Panc1 (cell line): Measurements from ENCODE around the gene SNED1. TPM values are rescaled to one million over a fixed set of nuclear protein-coding genes. Genes with fewer than 3 reads are reported as not detected.

Source experiments
- ATAC-seq: fragments of 200-7000 bp; cut with Tn5 transposase; 2 replicates; pipeline ENCODE4 v1.9.1; 2020; ENCODE audit warnings: mild to moderate bottlenecking, moderate library complexity
- BruUV-seq: library from RNA; stranded (reverse); fragments of 400-500 nt; replicated peaks from 2 replicates; lab custom pipeline; 2021; lab: Mats Ljungman, UMichigan
- CTCF ChIA-PET: fragments of 300-600 bp; sonication (Branson Sonifier 250); formaldehyde crosslinking; loops from one replicate; lab custom pipeline; 2022; ENCODE audit warnings: antibody characterized with exemption; lab: Charles Lee
- POLR2A ChIA-PET: fragments of 300-600 bp; sonication (Branson Sonifier 250); formaldehyde crosslinking; loops from one replicate; lab custom pipeline; 2022; ENCODE audit warnings: antibody characterized with exemption; lab: Charles Lee
- DNase-seq: peaks from one replicate; pipeline ENCODE4 v3.0.0-alpha.2; 2010; ENCODE audit warnings: low read depth, low spot score
- H3K27ac ChIP-seq: 2 replicates; pipeline ENCODE4 v1.5.1; 2011; ENCODE audit warnings: mild to moderate bottlenecking, low read length, inconsistent platforms
- H3K27me3 ChIP-seq: fragments of 200-500 bp; sonication (Bioruptor generic); 2 replicates; pipeline ENCODE4 v1.6.0; 2014; ENCODE audit warnings: low read length, inconsistent platforms; ENCODE audit not compliant: control insufficient read depth, insufficient read depth
- H3K36me3 ChIP-seq: fragments of 200-500 bp; sonication (Bioruptor generic); 2 replicates; pipeline ENCODE4 v1.5.1; 2014; ENCODE audit warnings: inconsistent platforms, mild to moderate bottlenecking, low read length, moderate library complexity; ENCODE audit not compliant: control insufficient read depth, insufficient read depth
- H3K4me1 ChIP-seq: 2 replicates; pipeline ENCODE4 v1.5.1; 2011; ENCODE audit warnings: inconsistent platforms, mild to moderate bottlenecking, low read length, moderate library complexity; ENCODE audit not compliant: control insufficient read depth, insufficient read depth
- H3K4me3 ChIP-seq, 2 experiments: 2 replicates each; pipeline ENCODE4 v1.5.1; 2011 to 2012; ENCODE audit warnings: low read depth in 2 of 2, low read length in 2 of 2, mild to moderate bottlenecking in 2 of 2, inconsistent platforms in 1 of 2, moderate library complexity in 1 of 2
- H3K9me3 ChIP-seq: fragments of 200-500 bp; sonication (Bioruptor generic); 2 replicates; pipeline ENCODE4 v1.5.1; 2014; ENCODE audit warnings: low read depth, mild to moderate bottlenecking, inconsistent platforms, low read length, moderate library complexity; ENCODE audit not compliant: control insufficient read depth, insufficient read depth
- CTCF ChIP-seq: fragments of 450-650 bp; IDR thresholded peaks from 2 replicates; pipeline ENCODE4 v1.5.1; 2017; ENCODE audit warnings: mild to moderate bottlenecking
- POLR2AphosphoS5 ChIP-seq: IDR thresholded peaks from 2 replicates; pipeline ENCODE4 v1.6.1; 2012; ENCODE audit warnings: mild to moderate bottlenecking, low read depth, low read length, moderate library complexity
- REST ChIP-seq, 2 experiments: IDR thresholded peaks; 2 replicates each; pipeline ENCODE4 v1.6.1; 2011 to 2012; ENCODE audit warnings: low read depth in 2 of 2, control low read depth in 1 of 2, low read length in 1 of 2, mild to moderate bottlenecking in 1 of 2, moderate library complexity in 1 of 2; ENCODE audit not compliant: insufficient read depth in 1 of 2
- SIN3A ChIP-seq: IDR thresholded peaks from 2 replicates; pipeline ENCODE4 v1.6.1; 2012; ENCODE audit warnings: low read depth, mild to moderate bottlenecking, low read length, moderate library complexity, borderline replicate concordance; ENCODE audit not compliant: insufficient read depth
- TCF7L2 ChIP-seq: IDR thresholded peaks from 2 replicates; pipeline ENCODE4 v1.6.1; 2011; ENCODE audit warnings: mild to moderate bottlenecking, low read depth, low read length, inconsistent platforms
- in situ Hi-C: cut with HindIII; loops from 2 replicates; pipeline ENCODE4 v1.10.0; 2016; ENCODE audit warnings: low sequenced_read_pairs, low pct_unique_long_range_greater_than_20kb
- intact Hi-C: fragments of 100-400 bp; cut with micrococcal nuclease; formaldehyde crosslinking; loops from one replicate; pipeline ENCODE4 v1.10.0; 2022; ENCODE audit not compliant: unreplicated experiment
- total RNA-seq: library from RNA; stranded (reverse); gene quantifications from one replicate; pipeline ENCODE4 v1.2.1, GENCODE V29; 2021; ENCODE audit not compliant: unreplicated experiment

The SNED1 gene
- total RNA-seq, 1 experiment from 2014 or later = 11.0 TPM

GRCh38 chr2:241081643-241082340, 83.4 kb downstream of the SNED1 start:
- H3K4me3 ChIP-seq = no peak overlapping the region
- ChIA-PET CTCF (no interaction called here), POLR2A (no interaction called here)
- no peak for TF ChIP-seq TCF7L2
- no peak for TF ChIP-seq SIN3A
- no peak for TF ChIP-seq CTCF
- TF ChIP-seq POLR2AphosphoS5 = no peak
- TF ChIP-seq REST (IDR thresholded peaks at IDR 0.05; ENCODE audit: insufficient read depth in 1 of 2, low read depth in 2 of 2, low read length in 1 of 2) = no peak
- no TSS peak for BruUV-seq
- DNase-seq = no peak
- H3K36me3 ChIP-seq = no peaks in the 10 kb centered on the region
- intact Hi-C loops = no loop called here
- H3K27me3 ChIP-seq = no peaks in the 10 kb centered on the region
- in situ Hi-C loops = no loop called here
- no peaks in the 10 kb centered on the region for H3K9me3 ChIP-seq
- no peak overlapping the region for H3K27ac ChIP-seq
- no peaks in the 10 kb centered on the region for H3K4me1 ChIP-seq
- ATAC-seq = peak; percentile 34; the same call in 1 of the 2 replicates

GRCh38 chr2:241082341-241083090, 84.1 kb downstream of the SNED1 start:
- Histone ChIP-seq H3K27ac (no peak overlapping the region), H3K4me3 (no peak overlapping the region), H3K36me3 (no peaks in the 10 kb centered on the region), H3K27me3 (no peaks in the 10 kb centered on the region), H3K9me3 (no peaks in the 10 kb centered on the region), H3K4me1 (no peaks in the 10 kb centered on the region)
- BruUV-seq = no TSS peak
- CTCF ChIA-PET = no interaction called here
- POLR2A ChIA-PET = no interaction called here
- intact Hi-C loops (no loop called here), in situ Hi-C loops (no loop called here)
- ATAC-seq (peak; percentile 28; the same call in 1 of the 2 replicates), DNase-seq (no peak)
- no peak for TF ChIP-seq POLR2AphosphoS5
- TF ChIP-seq REST (IDR thresholded peaks at IDR 0.05; ENCODE audit: insufficient read depth in 1 of 2, low read depth in 2 of 2, low read length in 1 of 2) = no peak
- TF ChIP-seq CTCF = no peak
- no peak for TF ChIP-seq SIN3A
- TF ChIP-seq TCF7L2 = no peak
